ENCODE results near the gene CDHR3. TPM values are rescaled to one million over a fixed set of nuclear protein-coding genes. Genes with fewer than 3 reads are reported as not detected.

The CDHR3 gene
- total and polyA plus RNA-seq, 10 of the 15 experiments (the other 5 are each of a cell fraction or from before 2014, with no cell fraction given): 0.06 to 0.11 TPM; not detected in 8

GRCh38 chr7:106032295-106032694 is 69.2 kb downstream of the CDHR3 start:
- POLR2A ChIA-PET: no interaction called here
- CTCF ChIA-PET: interaction anchor here (1.2 kb wide), 1 partner anchor 272 kb away, joined by 4 read pairs; no protein-coding TSS in a partner anchor
- Histone ChIP-seq H3K79me2 (ENCODE audit: control insufficient read depth, insufficient read depth, low read length) (no peaks in the 10 kb centered on the region), H3K27me3 (replicated peaks in 1 of 2; ENCODE audit: control insufficient read depth in 2 of 2, insufficient read depth in 2 of 2, low read length in 1 of 2) (peaks cover 3 to 4% of the 10 kb centered on the region in 2 experiments; a peak in 3 of 4 replicates), H3K36me3 (ENCODE audit: control insufficient read depth in 2 of 2, insufficient read depth in 2 of 2, low read length in 1 of 2) (no peaks in the 10 kb centered on the region), H3K9ac (ENCODE audit: control insufficient read depth, insufficient read depth, low read length) (no peak overlapping the region), H3K4me1 (ENCODE audit: control insufficient read depth, insufficient read depth, low read length) (no peaks in the 10 kb centered on the region), H3K4me2 (ENCODE audit: control insufficient read depth, insufficient read depth) (no peak overlapping the region), H3K9me3 (replicated peaks; ENCODE audit: control insufficient read depth, insufficient read depth, low read length) (no peaks in the 10 kb centered on the region; the same call in 1 of the 3 replicates), H4K20me1 (ENCODE audit: control insufficient read depth, insufficient read depth) (no peaks in the 10 kb centered on the region), H3K27ac (ENCODE audit: control insufficient read depth, insufficient read depth) (no peak overlapping the region), H3K4me3 (no peak overlapping the region), H2AFZ (ENCODE audit: control insufficient read depth, low read depth, low read length) (no peak overlapping the region)
- ATAC-seq (no peak), FAIRE-seq (no peak), DNase-seq (ENCODE audit: low read depth, low spot score) (no peak)
- TF ChIP-seq JUNB (IDR thresholded peaks at IDR 0.05): no peak
- TF ChIP-seq RELB (IDR thresholded peaks at IDR 0.05; ENCODE audit: low read depth): no peak
- TF ChIP-seq IKZF1 (conservative IDR thresholded peaks at IDR 0.05): no peak
- SMC1A ChIA-PET (ENCODE audit: uncharacterized antibody, unreplicated experiment): interaction anchor here (1.6 to 1.8 kb wide), 2 partner anchors 10 to 272 kb away, joined by 4 to 6 read pairs; no protein-coding TSS in a partner anchor
- no TSS peak for BruUV-seq (replicated peaks)
- intact Hi-C loops (cut with micrococcal nuclease; ENCODE audit: unreplicated experiment): no loop called here
- RAD21 ChIA-PET (ENCODE audit: unreplicated experiment): no interaction called here
- in situ Hi-C loops (cut with MboI): no loop called here
- 37% methylated on average over 3 of the region's 3 CpGs for WGBS (ENCODE audit: insufficient coverage, insufficient replicate concordance, low lambda C conversion rate, missing lambda C conversion rate)

GRCh38 chr7:106033735-106034134 is 70.7 kb downstream of the CDHR3 start:
- Histone ChIP-seq H3K9ac (ENCODE audit: control insufficient read depth, insufficient read depth, low read length) (no peak overlapping the region), H2AFZ (ENCODE audit: control insufficient read depth, low read depth, low read length) (no peak overlapping the region), H3K4me3 (no peak overlapping the region), H4K20me1 (ENCODE audit: control insufficient read depth, insufficient read depth) (no peaks in the 10 kb centered on the region), H3K27me3 (replicated peaks in 1 of 2; ENCODE audit: control insufficient read depth in 2 of 2, insufficient read depth in 2 of 2, low read length in 1 of 2) (peaks cover 3 to 4% of the 10 kb centered on the region in 2 experiments; a peak in 3 of 4 replicates), H3K79me2 (ENCODE audit: control insufficient read depth, insufficient read depth, low read length) (no peaks in the 10 kb centered on the region), H3K9me3 (replicated peaks; ENCODE audit: control insufficient read depth, insufficient read depth, low read length) (no peaks in the 10 kb centered on the region; the same call in 1 of the 3 replicates), H3K27ac (ENCODE audit: control insufficient read depth, insufficient read depth) (no peak overlapping the region), H3K4me2 (ENCODE audit: control insufficient read depth, insufficient read depth) (no peak overlapping the region), H3K36me3 (ENCODE audit: control insufficient read depth in 2 of 2, insufficient read depth in 2 of 2, low read length in 1 of 2) (no peaks in the 10 kb centered on the region), H3K4me1 (ENCODE audit: control insufficient read depth, insufficient read depth, low read length) (no peaks in the 10 kb centered on the region)
- no peak for ATAC-seq
- FAIRE-seq: no peak
- DNase-seq (ENCODE audit: low read depth, low spot score): no peak
- CTCF ChIA-PET: interaction anchor here (1.0 kb wide), 1 partner anchor 9 kb away, joined by 3 read pairs; no protein-coding TSS in a partner anchor
- SMC1A ChIA-PET (ENCODE audit: uncharacterized antibody, unreplicated experiment): interaction anchor here (0.9 to 1.1 kb wide), 2 partner anchors 147 to 277 kb away, joined by 3 read pairs; no protein-coding TSS in a partner anchor
- POLR2A ChIA-PET: no interaction called here
- RAD21 ChIA-PET (ENCODE audit: unreplicated experiment): no interaction called here
- intact Hi-C loops (cut with micrococcal nuclease; ENCODE audit: unreplicated experiment): no loop called here
- in situ Hi-C loops (cut with MboI): no loop called here
- no TSS peak for BruUV-seq (replicated peaks)
- TF ChIP-seq TCF7 (IDR thresholded peaks at IDR 0.05; ENCODE audit: borderline replicate concordance): no peak
- no peak for TF ChIP-seq HCFC1 (IDR thresholded peaks at IDR 0.05; ENCODE audit: low read length)
- no peak for TF ChIP-seq HDGF (IDR thresholded peaks at IDR 0.05)
- TF ChIP-seq, protein P1, sequence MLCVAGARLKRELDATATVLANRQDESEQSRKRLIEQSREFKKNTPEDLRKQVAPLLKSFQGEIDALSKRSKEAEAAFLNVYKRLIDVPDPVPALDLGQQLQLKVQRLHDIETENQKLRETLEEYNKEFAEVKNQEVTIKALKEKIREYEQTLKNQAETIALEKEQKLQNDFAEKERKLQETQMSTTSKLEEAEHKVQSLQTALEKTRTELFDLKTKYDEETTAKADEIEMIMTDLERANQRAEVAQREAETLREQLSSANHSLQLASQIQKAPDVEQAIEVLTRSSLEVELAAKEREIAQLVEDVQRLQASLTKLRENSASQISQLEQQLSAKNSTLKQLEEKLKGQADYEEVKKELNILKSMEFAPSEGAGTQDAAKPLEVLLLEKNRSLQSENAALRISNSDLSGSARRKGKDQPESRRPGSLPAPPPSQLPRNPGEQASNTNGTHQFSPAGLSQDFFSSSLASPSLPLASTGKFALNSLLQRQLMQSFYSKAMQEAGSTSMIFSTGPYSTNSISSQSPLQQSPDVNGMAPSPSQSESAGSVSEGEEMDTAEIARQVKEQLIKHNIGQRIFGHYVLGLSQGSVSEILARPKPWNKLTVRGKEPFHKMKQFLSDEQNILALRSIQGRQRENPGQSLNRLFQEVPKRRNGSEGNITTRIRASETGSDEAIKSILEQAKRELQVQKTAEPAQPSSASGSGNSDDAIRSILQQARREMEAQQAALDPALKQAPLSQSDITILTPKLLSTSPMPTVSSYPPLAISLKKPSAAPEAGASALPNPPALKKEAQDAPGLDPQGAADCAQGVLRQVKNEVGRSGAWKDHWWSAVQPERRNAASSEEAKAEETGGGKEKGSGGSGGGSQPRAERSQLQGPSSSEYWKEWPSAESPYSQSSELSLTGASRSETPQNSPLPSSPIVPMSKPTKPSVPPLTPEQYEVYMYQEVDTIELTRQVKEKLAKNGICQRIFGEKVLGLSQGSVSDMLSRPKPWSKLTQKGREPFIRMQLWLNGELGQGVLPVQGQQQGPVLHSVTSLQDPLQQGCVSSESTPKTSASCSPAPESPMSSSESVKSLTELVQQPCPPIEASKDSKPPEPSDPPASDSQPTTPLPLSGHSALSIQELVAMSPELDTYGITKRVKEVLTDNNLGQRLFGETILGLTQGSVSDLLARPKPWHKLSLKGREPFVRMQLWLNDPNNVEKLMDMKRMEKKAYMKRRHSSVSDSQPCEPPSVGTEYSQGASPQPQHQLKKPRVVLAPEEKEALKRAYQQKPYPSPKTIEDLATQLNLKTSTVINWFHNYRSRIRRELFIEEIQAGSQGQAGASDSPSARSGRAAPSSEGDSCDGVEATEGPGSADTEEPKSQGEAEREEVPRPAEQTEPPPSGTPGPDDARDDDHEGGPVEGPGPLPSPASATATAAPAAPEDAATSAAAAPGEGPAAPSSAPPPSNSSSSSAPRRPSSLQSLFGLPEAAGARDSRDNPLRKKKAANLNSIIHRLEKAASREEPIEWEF (IDR thresholded peaks at IDR 0.05; ENCODE audit: insufficient replicate concordance, low read depth, low read length): no peak
- no peak for TF ChIP-seq PML (IDR thresholded peaks at IDR 0.05; ENCODE audit: low read length)
- no peak for TF ChIP-seq STAT3 (IDR thresholded peaks at IDR 0.05; ENCODE audit: low read depth, low read length)
- TF ChIP-seq BRCA1 (IDR thresholded peaks at IDR 0.05; ENCODE audit: low read depth, low read length): no peak

Measured in GM12878 (cell line).